ENCODE results near the gene NDUFS2.
"Not testable (repeated sequence)": the region's sequence is repeated elsewhere in the genome, so short reads cannot be mapped to it uniquely, and the experiment has no call there.

Gene NDUFS2

GRCh38 chr1:161251579-161251978 lies 49.4 kb downstream of the NDUFS2 start (continued):
- TF ChIP-seq PPARA (CRISPR knock-in tag; IDR thresholded peaks at IDR 0.05; ENCODE audit: borderline replicate concordance) (no peak), RARB (CRISPR knock-in tag; IDR thresholded peaks at IDR 0.05) (no peak), ZNF8 (CRISPR knock-in tag; IDR thresholded peaks at IDR 0.05) (no peak)

GRCh38 chr1:161255302-161255701 lies 53.1 kb downstream of the NDUFS2 start:
- ATAC-seq = not testable (repeated sequence)

- not testable (repeated sequence) for ATAC-seq
These were observed 53.9 kb downstream of the NDUFS2 start for GRCh38 chr1:161255955-161256520.

- not testable (repeated sequence) for ATAC-seq
These were observed 54.9 kb downstream of the NDUFS2 start for GRCh38 chr1:161257109-161257508.

- TF ChIP-seq ZFP30 (CRISPR knock-in tag; IDR thresholded peaks at IDR 0.05) = no peak
- no peak for TF ChIP-seq TSHZ2 (CRISPR knock-in tag; IDR thresholded peaks at IDR 0.05)
- no peak for TF ChIP-seq CSDC2 (CRISPR knock-in tag; IDR thresholded peaks at IDR 0.05)
- TF ChIP-seq SNAI2 (CRISPR knock-in tag; IDR thresholded peaks at IDR 0.05) = no peak
- TF ChIP-seq ZNF565 (CRISPR knock-in tag; conservative IDR thresholded peaks at IDR 0.05; ENCODE audit: low read depth) = no peak
- TF ChIP-seq TOX (CRISPR knock-in tag; IDR thresholded peaks at IDR 0.05; ENCODE audit: borderline replicate concordance) = no peak
- no peak for TF ChIP-seq ZFP3 (CRISPR knock-in tag; IDR thresholded peaks at IDR 0.05)
- TF ChIP-seq ZNF70 (CRISPR knock-in tag; IDR thresholded peaks at IDR 0.05) = no peak
- no peak for TF ChIP-seq GLIS3 (CRISPR knock-in tag; IDR thresholded peaks at IDR 0.05)
- no peak for TF ChIP-seq CREB5 (CRISPR knock-in tag; IDR thresholded peaks at IDR 0.05; ENCODE audit: low read depth)
- TF ChIP-seq CSRNP3 (CRISPR knock-in tag; IDR thresholded peaks at IDR 0.05) = no peak
- TF ChIP-seq ARNTL (CRISPR knock-in tag; IDR thresholded peaks at IDR 0.05; ENCODE audit: borderline replicate concordance, low read depth) = no peak
- no peak for TF ChIP-seq BACH2 (CRISPR knock-in tag; IDR thresholded peaks at IDR 0.05; ENCODE audit: borderline replicate concordance)
- TF ChIP-seq ISL1 (CRISPR knock-in tag; IDR thresholded peaks at IDR 0.05) = no peak
- TF ChIP-seq ZNF8 (CRISPR knock-in tag; IDR thresholded peaks at IDR 0.05) = no peak
- no peak for TF ChIP-seq PATZ1 (CRISPR knock-in tag; IDR thresholded peaks at IDR 0.05; ENCODE audit: borderline replicate concordance)
- no peak for TF ChIP-seq POU6F1 (CRISPR knock-in tag; IDR thresholded peaks at IDR 0.05; ENCODE audit: borderline replicate concordance, low read depth)
- peak; percentile 92 for ATAC-seq
These were observed 56.5 kb downstream of the NDUFS2 start, which contains the start of gene PCP4L1 for GRCh38 chr1:161258439-161259344. Gene PCP4L1 (plus strand): TSS chr1:161258745. CDS start chr1:161258975, 230 bp downstream.

Measured in SK-N-SH treated with all-trans-retinoic acid at 6 μM for 48 hours (cell line).